Measurements from ENCODE around the gene ANKMY1. TPM values are rescaled to one million over a fixed set of nuclear protein-coding genes. Genes with fewer than 3 reads are reported as not detected.

ANKMY1 gene
- total and polyA plus RNA-seq, 2 of the 8 experiments (the other 6 are each of a cell fraction or from before 2014, with no cell fraction given) = 4.5 to 4.8 TPM

- TF ChIP-seq CHD7 (IDR thresholded peaks at IDR 0.05; ENCODE audit: insufficient replicate concordance, low read length) (no peak), E2F6 (IDR thresholded peaks at IDR 0.05) (no peak), JUND (IDR thresholded peaks at IDR 0.05; ENCODE audit: low read length) (no peak), ASH2L (IDR thresholded peaks at IDR 0.05; ENCODE audit: low read length) (no peak), FOSL1 (IDR thresholded peaks at IDR 0.05; ENCODE audit: insufficient read depth, low read depth, low read length) (no peak), EP300 (IDR thresholded peaks at IDR 0.05; ENCODE audit: borderline replicate concordance in 1 of 2, low read depth in 2 of 2, low read length in 2 of 2) (no peak)
Observed at GRCh38 chr2:240570531-240571313, 12.9 kb upstream of the ANKMY1 start (continued).
